Measurements from ENCODE around the gene SFT2D1. TPM values are rescaled to one million over a fixed set of nuclear protein-coding genes. Genes with fewer than 3 reads are reported as not detected.
A peak's percentile ranks its signal among the peaks of the same experiment; 100 is the strongest.

Gene SFT2D1
- total and polyA plus RNA-seq, 8 donors, result 4.7 to 96.8 (median 44.5) TPM

- WGBS, 5 donors, result 34 to 70% (median 44%) methylated on average over 4 of the region's 4 CpGs
- peak; percentile 39 to 75 for DNase-seq
- no peaks in the 10 kb centered on the region for H3K27me3 ChIP-seq
- H3K4me3 ChIP-seq, result no peak overlapping the region
- H3K36me3 ChIP-seq, result no peaks in the 10 kb centered on the region
- peak overlapping the region in 2 of 5 donors; percentile 17 to 28 for H3K27ac ChIP-seq
- H3K4me1 ChIP-seq, result peaks cover 15 to 43% (median 39%) of the 10 kb centered on the region in 4 donors
- H3K9me3 ChIP-seq, result no peaks in the 10 kb centered on the region
- intact Hi-C loops (cut with DNase I; ENCODE audit: low total_unique reads), result no loop called here
- TF ChIP-seq EP300 (IDR thresholded peaks at IDR 0.05), result no peak
- peak in 2 of 3 donors; percentile 6 to 73 for TF ChIP-seq POLR2AphosphoS5 (IDR thresholded peaks at IDR 0.05)
Observed at GRCh38 chr6:166379800-166380199, 37.5 kb upstream of the SFT2D1 start.

GRCh38 chr6:166379103-166379586, 36.8 kb upstream of the SFT2D1 start:
- no peak overlapping the region for H3K4me3 ChIP-seq
- intact Hi-C loops (cut with DNase I; ENCODE audit: low total_unique reads), result no loop called here
- 87 to 100% (median 91%) methylated on average over 1 of the region's 1 CpG for WGBS, 5 donors

GRCh38 chr6:166377721-166378120, 35.4 kb upstream of the SFT2D1 start:
- Histone ChIP-seq H3K27me3 (no peaks in the 10 kb centered on the region), H3K27ac (no peak overlapping the region), H3K36me3 (no peaks in the 10 kb centered on the region), H3K4me3 (no peak overlapping the region), H3K4me1 (peaks cover 10 to 37% (median 27%) of the 10 kb centered on the region in 4 donors), H3K9me3 (no peaks in the 10 kb centered on the region)
- TF ChIP-seq POLR2AphosphoS5 (IDR thresholded peaks at IDR 0.05) (no peak), POLR2A (IDR thresholded peaks at IDR 0.05) (no peak), CTCF (IDR thresholded peaks at IDR 0.05) (no peak), EP300 (IDR thresholded peaks at IDR 0.05) (no peak)
- WGBS, 5 donors, result 44 to 73% (median 45%) methylated on average over 2 of the region's 2 CpGs
- intact Hi-C loops (cut with DNase I; ENCODE audit: low total_unique reads), result no loop called here
- DNase-seq, result no peak

More at GRCh38 chr6:166379103-166379586, 36.8 kb upstream of the SFT2D1 start:
- Histone ChIP-seq H3K27me3 (no peaks in the 10 kb centered on the region), H3K4me1 (peaks cover 13 to 41% (median 36%) of the 10 kb centered on the region in 4 donors), H3K27ac (peak overlapping the region in 2 of 5 donors; percentile 17 to 28), H3K9me3 (no peaks in the 10 kb centered on the region), H3K36me3 (no peaks in the 10 kb centered on the region)
- no peak for TF ChIP-seq CTCF (IDR thresholded peaks at IDR 0.05)
- TF ChIP-seq EP300 (IDR thresholded peaks at IDR 0.05), result no peak
- no peak for TF ChIP-seq POLR2AphosphoS5 (IDR thresholded peaks at IDR 0.05)
- no peak for TF ChIP-seq POLR2A (IDR thresholded peaks at IDR 0.05)
- DNase-seq, result no peak

- Histone ChIP-seq H3K4me1 (peaks cover 6 to 23% (median 13%) of the 10 kb centered on the region in 4 donors), H3K4me3 (no peak overlapping the region), H3K27ac (no peak overlapping the region), H3K36me3 (no peaks in the 10 kb centered on the region), H3K9me3 (no peaks in the 10 kb centered on the region), H3K27me3 (no peaks in the 10 kb centered on the region)
- intact Hi-C loops (cut with DNase I; ENCODE audit: low total_unique reads), result no loop called here
- no peak for DNase-seq
- 86 to 97% (median 96%) methylated on average over 1 of the region's 1 CpG for WGBS, 5 donors
- TF ChIP-seq EP300 (IDR thresholded peaks at IDR 0.05) (no peak), CTCF (IDR thresholded peaks at IDR 0.05) (no peak), POLR2A (IDR thresholded peaks at IDR 0.05) (no peak), POLR2AphosphoS5 (IDR thresholded peaks at IDR 0.05) (no peak)
Observed at GRCh38 chr6:166375013-166375412, 32.7 kb upstream of the SFT2D1 start.

- intact Hi-C loops (cut with DNase I; ENCODE audit: low total_unique reads), result no loop called here
- no peak for DNase-seq
- 88 to 99% (median 96%) methylated on average over 3 of the region's 3 CpGs for WGBS, 5 donors
- H3K27me3 ChIP-seq, result no peaks in the 10 kb centered on the region
- no peak overlapping the region for H3K27ac ChIP-seq
- no peak overlapping the region for H3K4me3 ChIP-seq
- H3K9me3 ChIP-seq, result no peaks in the 10 kb centered on the region
- H3K36me3 ChIP-seq, result peaks cover 0 to 31% (median 25%) of the 10 kb centered on the region in 4 donors
- TF ChIP-seq CTCF (IDR thresholded peaks at IDR 0.05) (no peak), POLR2A (IDR thresholded peaks at IDR 0.05) (no peak)
- peaks cover 0 to 5% (median 0%) of the 10 kb centered on the region in 4 donors for H3K4me1 ChIP-seq
Observed at GRCh38 chr6:166370489-166370888, 28.1 kb upstream of the SFT2D1 start.

Measured in stomach (tissue), 9 donors.